Mucosa of rectum (tissue), 2 donors: Measurements from ENCODE around the gene GFPT2.

Source experiments
- H3K27ac ChIP-seq, 2 donors: one replicate each; pipeline ENCODE4 v1.7.0; 2013; ENCODE audit warnings: inconsistent platforms in 2 of 2, low read depth in 2 of 2, low read length in 2 of 2
- H3K27me3 ChIP-seq, 2 donors: one replicate each; pipeline ENCODE4 v1.7.0; 2013; ENCODE audit warnings: low read length in 2 of 2; ENCODE audit not compliant: control insufficient read depth in 2 of 2, insufficient read depth in 2 of 2
- H3K36me3 ChIP-seq, 2 donors: one replicate each; pipeline ENCODE4 v1.7.0; 2013; ENCODE audit warnings: low read length in 2 of 2; ENCODE audit not compliant: control insufficient read depth in 2 of 2, insufficient read depth in 2 of 2
- H3K4me1 ChIP-seq, 2 donors: one replicate each; pipeline ENCODE4 v1.7.0; 2013; ENCODE audit warnings: low read length in 2 of 2, mild to moderate bottlenecking in 1 of 2; ENCODE audit not compliant: control insufficient read depth in 2 of 2, insufficient read depth in 2 of 2
- H3K4me3 ChIP-seq, 2 donors: one replicate each; pipeline ENCODE4 v1.7.0; 2013; ENCODE audit warnings: low read length in 2 of 2
- H3K9ac ChIP-seq, 2 donors: one replicate each; pipeline ENCODE4 v1.7.0; 2013; ENCODE audit warnings: low read length in 2 of 2, low read depth in 1 of 2, mild to moderate bottlenecking in 1 of 2
- H3K9me3 ChIP-seq, 2 donors: one replicate each; pipeline ENCODE4 v1.7.0; 2013; ENCODE audit warnings: low read length in 2 of 2; ENCODE audit not compliant: control insufficient read depth in 2 of 2
- donor health status: healthy.
- donor health status: Normal muscosa, but diverticular disease.

GFPT2 gene

DNA sequence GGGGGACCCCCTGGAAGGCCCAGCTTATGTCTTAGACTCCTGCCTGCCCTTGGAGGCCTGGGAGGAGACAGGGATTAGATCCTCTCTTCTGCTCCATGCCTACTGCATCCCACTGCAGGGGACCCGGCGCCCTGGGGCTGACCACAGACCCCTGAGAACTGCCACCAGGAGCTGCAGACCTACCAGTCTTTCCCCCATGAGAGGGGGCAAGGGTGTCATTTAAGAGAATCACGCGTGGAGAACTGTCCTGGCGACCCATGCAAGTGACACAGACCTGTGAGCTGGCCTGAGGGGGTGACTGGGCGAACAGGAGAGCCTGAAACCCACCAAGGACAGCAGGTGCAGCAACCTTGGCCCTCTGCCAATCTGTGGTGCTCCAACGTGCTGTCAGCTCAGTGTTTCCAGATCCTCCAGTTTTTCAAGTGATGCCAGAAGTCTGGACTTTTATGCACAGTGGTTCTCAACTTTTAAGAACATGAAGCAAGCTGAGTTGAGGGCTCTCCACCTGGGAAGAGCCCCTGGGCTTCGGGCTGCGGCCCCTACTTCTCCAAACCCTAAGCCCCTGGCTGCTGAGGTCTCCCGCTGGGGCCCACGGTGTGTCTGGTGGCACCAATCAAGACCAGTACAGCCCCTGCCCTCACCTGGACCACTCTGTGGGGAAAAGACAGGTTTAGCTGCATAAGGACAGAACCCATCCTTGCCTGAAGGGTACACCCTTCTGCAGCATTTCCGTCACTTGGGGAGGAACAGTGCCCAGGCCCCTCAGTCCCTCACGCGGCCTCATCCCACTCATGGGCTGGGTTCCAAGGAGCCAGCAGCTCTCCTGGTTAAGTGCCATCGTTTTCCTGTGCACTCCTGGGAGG is 18.2 kb downstream of the GFPT2 start:
- Histone ChIP-seq H3K27ac (no peak overlapping the region), H3K4me1 (no peaks in the 10 kb centered on the region), H3K4me3 (no peak overlapping the region), H3K36me3 (no peaks in the 10 kb centered on the region), H3K27me3 (peaks cover 0 to 4% of the 10 kb centered on the region in 2 donors), H3K9me3 (no peaks in the 10 kb centered on the region), H3K9ac (no peak overlapping the region)

DNA sequence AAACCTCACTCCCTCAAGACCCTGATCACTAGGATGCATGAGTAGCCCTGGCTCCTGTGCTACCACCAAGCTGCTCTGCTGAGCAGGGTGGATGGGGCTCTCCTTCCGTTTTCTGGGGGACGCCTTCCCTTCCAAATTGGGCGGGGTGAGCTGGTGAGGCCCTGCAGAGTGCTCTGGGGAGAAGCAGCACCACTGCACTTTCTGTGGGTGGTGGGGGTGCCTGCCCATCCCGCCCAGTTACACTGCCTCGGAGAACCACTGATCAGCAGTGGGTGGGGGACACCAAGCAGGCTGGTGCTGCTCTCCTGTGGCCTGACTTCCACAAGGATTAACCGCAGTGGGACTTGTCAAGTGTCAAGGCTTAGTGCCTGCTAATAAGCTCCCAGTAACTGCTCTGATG is 19.0 kb downstream of the GFPT2 start:
- Histone ChIP-seq H3K27ac (no peak overlapping the region), H3K36me3 (no peaks in the 10 kb centered on the region), H3K4me3 (no peak overlapping the region), H3K27me3 (peaks cover 0 to 4% of the 10 kb centered on the region in 2 donors), H3K9ac (no peak overlapping the region), H3K4me1 (no peaks in the 10 kb centered on the region), H3K9me3 (no peaks in the 10 kb centered on the region)

DNA sequence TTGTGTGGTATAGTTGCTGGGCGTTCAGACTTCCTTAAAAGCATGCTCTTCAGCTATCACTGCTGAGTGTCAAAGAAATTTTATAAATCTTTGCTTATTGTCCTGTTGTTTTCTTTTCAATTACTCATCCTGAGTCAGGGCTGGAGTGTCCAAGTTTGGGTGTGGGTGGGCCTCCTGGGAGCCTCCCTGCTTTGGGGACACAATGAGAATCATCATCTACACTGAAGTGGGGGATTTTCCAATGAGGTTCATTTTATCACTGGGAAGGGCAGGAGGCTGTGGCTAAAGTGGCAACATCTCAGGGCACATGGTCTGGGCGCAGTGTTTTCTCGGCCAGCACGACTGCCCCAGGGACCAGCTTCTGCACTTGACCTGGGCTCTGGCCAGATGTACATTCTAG is 19.5 kb downstream of the GFPT2 start:
- Histone ChIP-seq H3K4me1 (no peaks in the 10 kb centered on the region), H3K27me3 (peaks cover 0 to 4% of the 10 kb centered on the region in 2 donors), H3K36me3 (no peaks in the 10 kb centered on the region), H3K9ac (no peak overlapping the region), H3K9me3 (no peaks in the 10 kb centered on the region), H3K4me3 (no peak overlapping the region), H3K27ac (no peak overlapping the region)

DNA sequence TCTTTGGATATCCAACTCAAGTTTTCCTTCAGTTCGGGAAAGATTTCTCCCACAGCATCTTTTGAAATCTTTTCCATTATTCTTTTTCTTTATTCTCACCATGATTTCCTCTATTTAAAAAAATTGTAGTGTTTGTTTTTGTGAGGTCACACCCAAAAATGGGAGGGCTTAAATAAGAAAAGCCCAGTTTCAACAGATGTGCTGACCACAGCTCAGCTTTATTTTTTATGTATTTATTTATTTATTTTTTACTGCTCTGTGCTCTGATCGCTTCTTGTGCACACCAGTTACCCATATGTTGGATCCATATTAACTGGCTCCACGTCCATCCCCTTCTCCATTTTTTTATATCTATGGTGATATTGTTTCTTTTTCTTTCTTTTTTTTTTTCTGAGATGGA is 20.3 kb downstream of the GFPT2 start:
- no peaks in the 10 kb centered on the region for H3K36me3 ChIP-seq
- H3K27ac ChIP-seq, result no peak overlapping the region
- H3K4me3 ChIP-seq, result no peak overlapping the region
- peaks cover 0 to 4% of the 10 kb centered on the region in 2 donors for H3K27me3 ChIP-seq
- no peak overlapping the region for H3K9ac ChIP-seq
- H3K9me3 ChIP-seq, result no peaks in the 10 kb centered on the region
- H3K4me1 ChIP-seq, result no peaks in the 10 kb centered on the region

DNA sequence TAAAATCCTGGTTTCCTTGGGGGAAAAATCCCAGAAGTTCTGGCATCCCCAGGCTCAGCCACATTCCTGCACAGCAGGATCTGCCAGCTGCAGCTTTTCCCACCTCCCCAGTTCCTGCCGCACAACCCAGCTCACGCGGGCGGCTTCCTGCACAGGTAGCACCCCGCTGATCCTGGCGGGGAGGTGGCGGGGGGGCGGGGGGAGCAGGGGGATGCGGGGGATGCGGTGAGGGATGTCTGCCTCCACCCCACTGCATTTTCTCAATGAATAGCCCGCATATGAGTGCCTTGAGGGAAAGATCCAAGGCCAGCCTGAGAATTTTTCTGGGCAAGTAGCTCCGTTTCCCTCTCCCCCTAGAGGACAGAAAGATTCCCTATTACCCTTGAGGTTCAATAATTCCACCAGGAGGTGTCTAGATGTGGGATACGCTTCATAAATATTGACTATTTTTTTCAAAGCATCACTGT is 21.1 kb downstream of the GFPT2 start:
- Histone ChIP-seq H3K4me3 (no peak overlapping the region), H3K9me3 (no peaks in the 10 kb centered on the region), H3K9ac (no peak overlapping the region), H3K4me1 (no peaks in the 10 kb centered on the region), H3K36me3 (no peaks in the 10 kb centered on the region), H3K27ac (no peak overlapping the region), H3K27me3 (peaks cover 0 to 4% of the 10 kb centered on the region in 2 donors)

DNA sequence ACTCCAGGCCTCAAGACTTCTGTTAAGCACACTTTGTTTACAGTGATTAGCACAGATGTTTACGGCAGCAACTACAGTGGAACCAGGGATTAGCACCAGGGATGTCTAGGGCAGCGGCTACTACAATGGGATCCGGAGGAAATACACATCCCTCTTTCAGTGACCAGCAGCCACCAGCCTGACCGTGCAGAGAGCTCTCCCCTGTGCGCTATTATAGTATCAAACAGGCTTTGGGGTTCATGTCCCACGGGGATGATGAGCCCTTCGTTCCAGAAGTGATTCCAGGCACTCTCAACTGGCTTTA is 21.5 kb downstream of the GFPT2 start:
- Histone ChIP-seq H3K4me1 (no peaks in the 10 kb centered on the region), H3K27ac (no peak overlapping the region), H3K36me3 (no peaks in the 10 kb centered on the region), H3K9me3 (no peaks in the 10 kb centered on the region), H3K9ac (no peak overlapping the region), H3K27me3 (peaks cover 0 to 4% of the 10 kb centered on the region in 2 donors), H3K4me3 (no peak overlapping the region)

DNA sequence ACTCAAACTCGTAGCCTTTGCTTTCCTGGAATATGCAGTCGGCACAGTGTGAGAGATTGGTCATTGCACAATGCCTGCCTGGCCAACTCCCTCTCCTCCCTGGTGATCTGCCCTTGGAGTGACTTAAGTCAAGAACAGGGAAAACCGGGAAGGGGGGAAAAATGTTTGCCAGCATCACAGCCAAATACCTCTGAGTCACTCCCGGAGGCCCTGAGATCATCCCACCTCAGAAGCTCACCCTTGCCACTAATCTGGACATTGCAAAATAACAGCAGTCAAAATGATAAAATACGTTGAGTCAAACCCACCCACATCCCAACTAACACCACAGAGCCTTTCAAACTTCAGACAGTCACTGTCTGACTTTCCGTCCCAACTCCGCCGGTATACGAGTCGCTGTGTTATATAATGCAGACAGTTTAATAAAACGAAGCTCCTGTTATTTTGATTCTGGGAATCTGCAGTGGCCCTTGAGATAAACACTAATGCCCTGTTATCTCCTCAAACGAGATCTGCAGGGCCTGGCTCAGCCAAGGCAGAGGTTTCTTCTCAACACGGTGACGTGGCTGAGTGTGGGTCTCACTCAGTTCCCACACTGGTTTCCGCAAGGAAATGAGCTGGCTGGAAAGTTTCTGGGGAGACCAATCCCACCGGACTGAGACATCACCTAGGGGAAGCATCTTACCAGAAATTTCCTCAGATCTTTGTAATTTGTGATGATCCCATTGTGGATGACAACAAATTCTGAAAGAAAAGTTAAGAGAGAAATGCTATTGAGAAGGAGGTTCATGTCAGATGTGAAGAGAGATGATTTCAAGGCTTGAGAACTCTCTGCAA is 22.1 kb downstream of the GFPT2 start:
- no peaks in the 10 kb centered on the region for H3K36me3 ChIP-seq
- no peaks in the 10 kb centered on the region for H3K4me1 ChIP-seq
- H3K9ac ChIP-seq, result no peak overlapping the region
- no peak overlapping the region for H3K27ac ChIP-seq
- no peak overlapping the region for H3K4me3 ChIP-seq
- H3K9me3 ChIP-seq, result no peaks in the 10 kb centered on the region
- H3K27me3 ChIP-seq, result peaks cover 0 to 4% of the 10 kb centered on the region in 2 donors

DNA sequence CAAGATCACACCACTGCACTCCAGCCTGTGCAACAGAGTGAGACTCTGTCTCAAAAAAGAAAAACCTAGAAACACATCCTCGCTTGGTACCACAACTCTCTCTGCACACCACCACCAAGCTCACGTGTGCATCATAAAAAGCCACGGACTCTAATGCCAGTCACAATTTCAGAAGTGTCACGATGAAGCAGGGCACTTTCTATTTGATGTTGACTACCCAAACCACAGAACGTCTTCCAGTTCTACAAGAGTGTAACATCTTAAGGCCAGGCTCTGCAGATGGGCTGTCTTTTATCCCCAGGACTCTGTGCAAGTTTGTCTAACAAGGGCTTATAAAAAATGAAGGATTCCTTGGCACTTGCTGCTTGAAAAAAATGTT is 22.9 kb downstream of the GFPT2 start:
- no peak overlapping the region for H3K27ac ChIP-seq
- H3K36me3 ChIP-seq, result no peaks in the 10 kb centered on the region
- H3K9ac ChIP-seq, result no peak overlapping the region
- H3K4me3 ChIP-seq, result no peak overlapping the region
- H3K4me1 ChIP-seq, result no peaks in the 10 kb centered on the region
- H3K27me3 ChIP-seq, result peaks cover 0 to 4% of the 10 kb centered on the region in 2 donors
- no peaks in the 10 kb centered on the region for H3K9me3 ChIP-seq

DNA sequence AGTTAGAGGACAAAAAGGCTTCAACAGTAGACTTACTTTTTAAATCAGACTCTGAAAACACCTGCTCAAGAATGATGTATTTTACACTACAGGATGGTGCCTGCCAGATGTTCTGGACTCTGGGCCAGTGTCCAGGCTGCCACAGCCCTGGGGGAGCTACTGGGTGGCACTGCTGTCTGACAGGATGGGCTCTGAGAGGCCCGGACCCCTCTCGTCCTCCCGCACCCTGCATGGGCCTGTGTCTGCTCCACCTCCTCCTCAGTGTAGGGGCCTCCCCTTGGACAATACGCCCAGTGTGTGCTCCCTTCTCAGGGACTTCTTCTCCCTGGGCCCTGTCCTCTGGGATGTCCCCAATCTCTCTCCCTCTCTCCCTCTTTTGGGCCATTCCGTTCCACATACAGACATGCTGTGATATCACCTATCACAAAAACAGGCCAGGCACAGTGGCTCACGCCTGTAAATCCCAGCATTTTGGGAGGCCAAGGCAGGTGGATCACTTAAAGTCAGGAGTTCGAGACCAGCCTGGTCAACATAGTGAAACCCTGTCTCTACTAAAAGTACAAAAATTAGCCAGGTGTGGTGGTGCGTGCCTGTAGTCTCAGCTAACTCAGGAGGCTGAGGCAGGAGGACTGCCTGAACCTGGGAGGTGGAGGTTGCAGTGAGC is 23.4 kb downstream of the GFPT2 start:
- no peak overlapping the region for H3K27ac ChIP-seq
- no peak overlapping the region for H3K4me3 ChIP-seq
- no peaks in the 10 kb centered on the region for H3K4me1 ChIP-seq
- H3K9ac ChIP-seq, result no peak overlapping the region
- no peaks in the 10 kb centered on the region for H3K9me3 ChIP-seq
- H3K27me3 ChIP-seq, result peaks cover 0 to 4% of the 10 kb centered on the region in 2 donors
- H3K36me3 ChIP-seq, result no peaks in the 10 kb centered on the region

DNA sequence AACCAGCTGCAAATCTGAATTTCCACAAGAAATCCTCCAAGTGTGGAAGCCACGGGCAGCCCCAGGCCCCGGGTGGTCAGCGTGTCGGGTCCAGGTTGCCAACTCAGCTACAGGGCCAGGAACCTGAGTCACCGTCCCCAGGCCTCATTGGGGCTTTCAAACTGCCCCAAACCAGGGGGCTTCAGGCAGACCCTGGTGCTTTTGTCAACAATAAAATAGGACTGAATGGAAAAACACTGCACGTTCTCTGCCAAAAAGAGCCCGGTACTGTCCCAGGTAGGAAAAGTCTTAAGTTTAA is 24.0 kb downstream of the GFPT2 start:
- Histone ChIP-seq H3K27me3 (peaks cover 0 to 4% of the 10 kb centered on the region in 2 donors), H3K9me3 (no peaks in the 10 kb centered on the region), H3K36me3 (no peaks in the 10 kb centered on the region), H3K9ac (no peak overlapping the region), H3K4me1 (no peaks in the 10 kb centered on the region), H3K4me3 (no peak overlapping the region), H3K27ac (no peak overlapping the region)
